Gastrocnemius medialis (tissue), 4 donors: Measurements from ENCODE around the gene GSAP. TPM values are rescaled to one million over a fixed set of nuclear protein-coding genes. Genes with fewer than 3 reads are reported as not detected.

Experiments
- ATAC-seq, 2 donors: fragments of 150-250 bp; one replicate each; pipeline ENCODE4 v1.9.1; 2016
- DNase-seq, 2 donors: peaks; one replicate each; pipeline ENCODE4 v3.0.0-alpha.2; 2019
- H3K27ac ChIP-seq, 4 donors: fragments of 200-600 bp; sonication (generic); 1 replicate in 1 of 4; 2 replicates in 3 of 4; pipeline ENCODE4 v1.5.1; 2016 to 2018; ENCODE audit warnings: mild to moderate bottlenecking in 2 of 4, moderate library complexity in 1 of 4
- H3K27me3 ChIP-seq, 3 donors: fragments of 200-600 bp; sonication (generic) in 2 of 3; 1 replicate in 1 of 3; 2 replicates in 2 of 3; pipeline versions ENCODE4 v1.5.1 to v1.6.0; 2016 to 2019; ENCODE audit warnings: mild to moderate bottlenecking in 1 of 3, moderate library complexity in 1 of 3
- H3K36me3 ChIP-seq, 2 donors: fragments of 200-600 bp; sonication (generic) in 1 of 2; one replicate each; pipeline ENCODE4 v1.5.1; 2017 to 2018
- H3K4me1 ChIP-seq, 2 donors: fragments of 200-600 bp; sonication (generic) in 1 of 2; one replicate each; pipeline ENCODE4 v1.5.1; 2016 to 2017; ENCODE audit warnings: mild to moderate bottlenecking in 2 of 2
- H3K4me3 ChIP-seq, 4 donors: fragments of 200-600 bp; sonication (generic) in 3 of 4; 1 replicate in 1 of 4; 2 replicates in 3 of 4; pipeline ENCODE4 v1.5.1; 2016 to 2019; ENCODE audit warnings: mild to moderate bottlenecking in 2 of 4
- H3K9me3 ChIP-seq, 3 donors: fragments of 200-600 bp; sonication (generic) in 2 of 3; 1 replicate in 1 of 3; 2 replicates in 2 of 3; pipeline ENCODE4 v1.5.1; 2016 to 2019
- CTCF ChIP-seq, 5 experiments: fragments of 450-650 bp in 3 of 5; fragments of 200-600 bp in 2 of 5; sonication (generic) in 2 of 5; IDR thresholded peaks in 4 of 5; conservative IDR thresholded peaks in 1 of 5; 1 replicate in 4 of 5; 2 replicates in 1 of 5; pipeline ENCODE4 v1.5.1; 2016 to 2019; ENCODE audit warnings: antibody characterized with exemption in 5 of 5, mild to moderate bottlenecking in 3 of 5, moderate library complexity in 3 of 5
- POLR2A ChIP-seq, 2 donors: fragments of 450-650 bp; IDR thresholded peaks; one replicate each; pipeline ENCODE4 v1.6.1; 2017; ENCODE audit warnings: antibody characterized with exemption in 2 of 2, mild to moderate bottlenecking in 2 of 2, moderate library complexity in 2 of 2
- in situ Hi-C, 4 donors: fragments of 200-750 bp; cut with MboI; loops; one replicate each; pipeline versions ENCODE4 v1.15.0 to v1.8.0; 2017; ENCODE audit warnings: low sequenced_read_pairs in 4 of 4
- intact Hi-C: fragments of 100-400 bp; cut with DNase I; formaldehyde crosslinking; loops from one replicate; pipeline ENCODE4 v1.15.1; 2023; ENCODE audit warnings: low total_unique reads
- total RNA-seq, 4 donors: library from RNA; depleted of rRNA; stranded (reverse); fragments of >200 nt; gene quantifications; one replicate each; pipeline versions ENCODE4 v1.1.0 to v1.2.3, GENCODE V29; 2016

GSAP gene
- total RNA-seq, 4 donors from 2014 or later = 1.2 to 8.3 (median 2.5) TPM

GRCh38 chr7:77315182-77315591 is 101.0 kb downstream of the GSAP start:
- DNase-seq = peak in 1 of 2 donors; percentile 39
- TF ChIP-seq CTCF (IDR thresholded peaks at IDR 0.05 in 4 of 5, conservative IDR thresholded peaks at IDR 0.05 in 1 of 5) (no peak), POLR2A (IDR thresholded peaks at IDR 0.05) (no peak)
- Histone ChIP-seq H3K27me3 (no peaks in the 10 kb centered on the region), H3K36me3 (peaks cover 0 to 10% of the 10 kb centered on the region in 2 donors), H3K27ac (no peak overlapping the region), H3K4me1 (peaks cover 0 to 14% of the 10 kb centered on the region in 2 donors), H3K4me3 (no peak overlapping the region), H3K9me3 (no peaks in the 10 kb centered on the region)
- in situ Hi-C loops = no loop called here
- intact Hi-C loops = no loop called here
- ATAC-seq = peak; percentile 44 to 76

- Histone ChIP-seq H3K27me3 (no peaks in the 10 kb centered on the region), H3K36me3 (peaks cover 0 to 4% of the 10 kb centered on the region in 2 donors), H3K4me3 (no peak overlapping the region)
Measured at GRCh38 chr7:77313876-77314480, 102.2 kb downstream of the GSAP start.

GRCh38 chr7:77313085-77313484 is 103.1 kb downstream of the GSAP start:
- in situ Hi-C loops (no loop called here), intact Hi-C loops (no loop called here)
- ATAC-seq (no peak), DNase-seq (no peak)
- no peak overlapping the region for H3K4me3 ChIP-seq
- H3K27me3 ChIP-seq = no peaks in the 10 kb centered on the region
- H3K4me1 ChIP-seq = peaks cover 0 to 18% of the 10 kb centered on the region in 2 donors
- H3K36me3 ChIP-seq = peaks cover 0 to 4% of the 10 kb centered on the region in 2 donors
- TF ChIP-seq POLR2A (IDR thresholded peaks at IDR 0.05) (no peak), CTCF (IDR thresholded peaks at IDR 0.05 in 4 of 5, conservative IDR thresholded peaks at IDR 0.05 in 1 of 5) (no peak)
- no peak overlapping the region for H3K27ac ChIP-seq
- H3K9me3 ChIP-seq = no peaks in the 10 kb centered on the region

More at GRCh38 chr7:77313876-77314480, 102.2 kb downstream of the GSAP start:
- ATAC-seq (no peak), DNase-seq (no peak)
- Histone ChIP-seq H3K9me3 (no peaks in the 10 kb centered on the region), H3K4me1 (peaks cover 0 to 18% of the 10 kb centered on the region in 2 donors), H3K27ac (no peak overlapping the region)
- in situ Hi-C loops = no loop called here
- no peak for TF ChIP-seq POLR2A (IDR thresholded peaks at IDR 0.05)
- intact Hi-C loops = no loop called here

- no peak overlapping the region for H3K27ac ChIP-seq
- intact Hi-C loops = no loop called here
- in situ Hi-C loops = no loop called here
- H3K9me3 ChIP-seq = no peaks in the 10 kb centered on the region
- no peak for ATAC-seq
- H3K27me3 ChIP-seq = no peaks in the 10 kb centered on the region
- TF ChIP-seq POLR2A (IDR thresholded peaks at IDR 0.05) = no peak
- no peak for TF ChIP-seq CTCF (IDR thresholded peaks at IDR 0.05 in 4 of 5, conservative IDR thresholded peaks at IDR 0.05 in 1 of 5)
- peaks cover 0 to 18% of the 10 kb centered on the region in 2 donors for H3K4me1 ChIP-seq
- DNase-seq = no peak
- H3K36me3 ChIP-seq = peaks cover 0 to 4% of the 10 kb centered on the region in 2 donors
- H3K4me3 ChIP-seq = no peak overlapping the region
Measured at GRCh38 chr7:77310982-77311381, 105.2 kb downstream of the GSAP start.

- Histone ChIP-seq H3K4me1 (peaks cover 0 to 18% of the 10 kb centered on the region in 2 donors), H3K9me3 (no peaks in the 10 kb centered on the region), H3K4me3 (no peak overlapping the region), H3K27me3 (no peaks in the 10 kb centered on the region), H3K36me3 (peaks cover 0 to 4% of the 10 kb centered on the region in 2 donors), H3K27ac (no peak overlapping the region)
- DNase-seq (no peak), ATAC-seq (no peak)
- TF ChIP-seq CTCF (IDR thresholded peaks at IDR 0.05 in 4 of 5, conservative IDR thresholded peaks at IDR 0.05 in 1 of 5) (no peak), POLR2A (IDR thresholded peaks at IDR 0.05) (no peak)
- in situ Hi-C loops (no loop called here), intact Hi-C loops (no loop called here)
Measured at GRCh38 chr7:77309714-77310220, 106.4 kb downstream of the GSAP start.
